Measurements from ENCODE around the gene SARDH. TPM values are rescaled to one million over a fixed set of nuclear protein-coding genes. Genes with fewer than 3 reads are reported as not detected.

Gene SARDH
- total and polyA plus RNA-seq, 2 of the 13 experiments (the other 11 are each of a cell fraction or from before 2014, with no cell fraction given): 11.6 to 34.9 TPM

- TF ChIP-seq ZNF770 (CRISPR knock-in tag; IDR thresholded peaks at IDR 0.05): no peak
- peak; percentile 11; the same call in 1 of the 2 replicates for TF ChIP-seq ZNF280B (CRISPR knock-in tag; IDR thresholded peaks at IDR 0.05; ENCODE audit: borderline replicate concordance)
- peak; percentile 44 for TF ChIP-seq AGO2 (optimal IDR thresholded peaks at IDR 0.05; ENCODE audit: low read depth, low read length)
- no peak for TF ChIP-seq FOXC1 (CRISPR knock-in tag; IDR thresholded peaks at IDR 0.05; ENCODE audit: borderline replicate concordance)
- no peak for TF ChIP-seq KLF12 (CRISPR knock-in tag; IDR thresholded peaks at IDR 0.05; ENCODE audit: borderline replicate concordance)
- no peak for TF ChIP-seq ZNF563 (CRISPR knock-in tag; IDR thresholded peaks at IDR 0.05)
- no peak for TF ChIP-seq ZNF121 (CRISPR knock-in tag; IDR thresholded peaks at IDR 0.05)
- TF ChIP-seq ZNF850 (CRISPR knock-in tag; conservative IDR thresholded peaks at IDR 0.05): no peak
- TF ChIP-seq HNF1B (CRISPR knock-in tag; IDR thresholded peaks at IDR 0.05): no peak
- TF ChIP-seq PCBP1 (IDR thresholded peaks at IDR 0.05; ENCODE audit: borderline replicate concordance, low read depth, low read length): no peak
- TF ChIP-seq MTA1 (CRISPR knock-in tag; IDR thresholded peaks at IDR 0.05; ENCODE audit: borderline replicate concordance): 0 out of 2 replicates have a peak, but pooled peaks have one; percentile 2
- no peak for TF ChIP-seq ZFY (CRISPR knock-in tag; IDR thresholded peaks at IDR 0.05)
- TF ChIP-seq SETDB1 (CRISPR knock-in tag; IDR thresholded peaks at IDR 0.05; ENCODE audit: borderline replicate concordance): no peak
- TF ChIP-seq TIGD3 (CRISPR knock-in tag; IDR thresholded peaks at IDR 0.05; ENCODE audit: borderline replicate concordance): no peak
- TF ChIP-seq CHCHD3 (CRISPR knock-in tag; IDR thresholded peaks at IDR 0.05): no peak
- no peak for TF ChIP-seq NFATC3 (CRISPR knock-in tag; IDR thresholded peaks at IDR 0.05)
- TF ChIP-seq ZNF672 (CRISPR knock-in tag; IDR thresholded peaks at IDR 0.05): no peak
- TF ChIP-seq ZNF768 (CRISPR knock-in tag; IDR thresholded peaks at IDR 0.05): 0 out of 2 replicates have a peak, but pooled peaks have one; percentile 21
- no peak for TF ChIP-seq ZNF766 (CRISPR knock-in tag; IDR thresholded peaks at IDR 0.05; ENCODE audit: borderline replicate concordance)
- no peak for TF ChIP-seq ZBTB49 (CRISPR knock-in tag; IDR thresholded peaks at IDR 0.05; ENCODE audit: borderline replicate concordance)
- no peak for TF ChIP-seq AHR (CRISPR knock-in tag; IDR thresholded peaks at IDR 0.05)
- TF ChIP-seq POLR2A (IDR thresholded peaks at IDR 0.05; ENCODE audit: insufficient read depth in 1 of 2, low read depth in 2 of 2, low read length in 2 of 2): 0 out of 4 replicates have a peak, but pooled peaks of 1 of the 2 experiments have one; percentile 23
These were observed 31.4 kb upstream of the SARDH start (continued) for GRCh38 chr9:133769511-133770075.
